Dendritic cell treated with granulocyte-macrophage colony-stimulating factor and Interleukin-4, amounts not matched to agents 40 ng/mL and 50 ng/mL, for 4 days (primary cell): ENCODE measurements around the gene TAF1B.

Experiments
- H3K27ac Mint-ChIP-seq: one replicate; pipeline ENCODE4 v1.8.0; 2022; ENCODE audit warnings: mild to moderate bottlenecking, mixed read lengths
- H3K27me3 Mint-ChIP-seq: one replicate; pipeline ENCODE4 v1.8.0; 2022; ENCODE audit warnings: mild to moderate bottlenecking, mixed read lengths
- H3K36me3 Mint-ChIP-seq: one replicate; pipeline ENCODE4 v1.8.0; 2022; ENCODE audit warnings: low read depth, mixed read lengths
- H3K4me1 Mint-ChIP-seq: one replicate; pipeline ENCODE4 v1.8.0; 2022; ENCODE audit warnings: low read depth, mixed read lengths
- H3K4me3 Mint-ChIP-seq: one replicate; pipeline ENCODE4 v1.8.0; 2022; ENCODE audit warnings: mild to moderate bottlenecking, moderate library complexity, mixed read lengths
- H3K9me3 Mint-ChIP-seq: one replicate; pipeline ENCODE4 v1.8.0; 2022; ENCODE audit warnings: mixed read lengths
- intact Hi-C: fragments of 100-400 bp; cut with micrococcal nuclease; formaldehyde crosslinking; loops from one replicate; pipeline ENCODE4 v1.15.0; 2022

Gene TAF1B

DNA sequence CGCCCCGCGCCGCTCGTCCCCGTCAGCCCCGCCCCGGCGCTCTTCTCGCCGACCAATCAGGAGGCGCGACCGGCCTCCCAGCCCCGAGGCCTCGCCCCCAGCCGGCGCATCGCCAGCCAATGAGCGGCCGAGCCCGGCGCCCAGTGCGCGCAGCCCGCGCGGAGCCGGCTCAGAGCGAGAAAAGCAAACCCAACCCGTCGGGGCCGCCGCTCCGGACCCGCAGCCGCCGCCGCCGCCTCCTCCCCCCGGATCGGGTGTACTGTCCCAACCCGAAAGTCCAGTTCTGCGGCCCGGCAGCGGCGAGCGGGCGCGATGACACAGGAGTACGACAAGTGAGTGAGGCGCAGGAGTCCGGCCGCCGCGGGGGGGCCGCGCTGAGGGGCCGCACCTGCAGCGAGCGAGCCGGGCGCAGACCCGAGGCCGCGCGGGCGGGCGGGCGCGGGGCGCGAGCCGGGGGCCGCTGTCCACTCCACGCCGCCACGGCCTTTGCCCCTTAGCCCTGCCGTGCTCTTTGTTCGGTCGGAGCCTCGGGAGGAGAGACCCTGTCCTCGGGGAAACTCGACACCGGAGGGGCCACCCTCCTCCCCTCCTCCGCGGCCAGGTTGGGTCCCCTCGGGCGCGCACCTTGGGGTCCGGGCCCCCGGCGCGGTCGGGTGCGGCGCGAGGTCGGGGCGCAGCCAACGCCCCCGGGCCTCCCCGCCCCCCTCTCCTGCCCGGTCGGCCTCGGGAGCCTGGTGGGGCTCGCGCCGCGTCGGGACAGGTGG, 108.4 kb downstream of the TAF1B start, which contains the start of gene GRHL1:
Gene GRHL1, plus strand, starts transcription at position 172 of the 764 bp plus-strand sequence. Its CDS starts 141 bp downstream, at position 313.
- Mint-ChIP-seq H3K27ac (peak within 1 kb of the TSS; percentile 58), H3K4me3 (peak within 1 kb of the TSS; percentile 93), H3K27me3 (peaks cover 70% of the 10 kb centered on the region), H3K9me3 (no peaks in the 10 kb centered on the region), H3K4me1 (peaks cover 20% of the 10 kb centered on the region), H3K36me3 (no peaks in the 10 kb centered on the region)
- intact Hi-C loops = no loop called here

DNA sequence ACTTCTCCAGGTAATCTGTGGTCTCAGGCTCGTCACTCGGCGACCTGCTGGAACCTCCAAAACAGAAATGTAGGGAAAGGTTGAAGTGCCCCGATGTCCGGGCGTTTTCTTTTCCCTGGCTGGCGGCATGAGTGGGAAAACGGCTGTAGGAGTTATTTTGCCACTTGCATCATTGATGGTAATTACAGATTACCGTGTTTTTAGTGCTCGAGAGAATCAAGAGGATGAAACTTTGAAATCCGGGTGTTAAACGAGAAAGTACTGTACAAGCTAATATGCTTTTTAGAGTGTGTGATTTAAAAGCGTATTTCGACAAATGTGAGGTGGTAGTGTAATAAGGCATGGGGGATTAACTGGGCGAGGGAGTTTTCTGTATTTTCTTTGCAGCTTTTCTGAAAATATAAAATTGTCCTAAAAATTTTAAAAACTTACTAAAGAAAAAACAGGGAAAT, 109.0 kb downstream of the TAF1B start:
- peaks cover 20% of the 10 kb centered on the region for H3K4me1 Mint-ChIP-seq
- peak overlapping the region; percentile 67 for H3K4me3 Mint-ChIP-seq
- peaks cover 71% of the 10 kb centered on the region for H3K27me3 Mint-ChIP-seq
- H3K9me3 Mint-ChIP-seq = no peaks in the 10 kb centered on the region
- intact Hi-C loops = no loop called here
- H3K36me3 Mint-ChIP-seq = no peaks in the 10 kb centered on the region
- H3K27ac Mint-ChIP-seq = no peak overlapping the region

DNA sequence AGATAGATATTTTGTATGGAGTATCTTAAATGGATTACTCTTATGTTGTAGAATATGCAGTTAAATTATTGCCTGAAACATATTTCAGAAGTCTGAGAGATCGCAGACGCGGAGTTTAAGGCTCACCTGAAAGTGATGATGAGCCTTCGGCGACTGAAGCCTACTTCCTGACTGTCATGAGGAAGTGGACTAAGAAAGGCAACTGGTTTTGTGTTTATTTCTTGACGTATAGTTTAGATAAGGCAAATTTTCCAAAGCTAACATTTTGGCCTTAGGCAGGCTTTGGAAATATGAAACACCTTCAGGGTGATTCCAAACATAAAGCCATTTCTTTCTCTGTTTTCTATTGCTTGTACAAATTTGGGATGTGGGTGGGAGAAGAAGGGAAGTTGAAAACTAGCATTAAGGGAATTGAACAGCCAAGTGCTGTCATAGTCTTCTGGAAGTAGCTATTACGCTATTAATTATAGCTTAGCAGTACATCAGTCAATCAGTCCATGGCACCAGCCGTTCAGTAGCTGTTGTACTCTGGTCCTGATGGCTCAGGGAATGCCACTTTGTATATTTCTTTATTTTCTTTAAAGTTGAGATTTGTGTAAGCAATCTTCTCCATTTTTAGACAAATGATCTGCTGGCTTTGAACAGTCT, 109.7 kb downstream of the TAF1B start:
- H3K27me3 Mint-ChIP-seq = peaks cover 72% of the 10 kb centered on the region
- intact Hi-C loops = no loop called here
- peak overlapping the region; percentile 21 for H3K4me3 Mint-ChIP-seq
- no peaks in the 10 kb centered on the region for H3K9me3 Mint-ChIP-seq
- no peaks in the 10 kb centered on the region for H3K36me3 Mint-ChIP-seq
- H3K27ac Mint-ChIP-seq = no peak overlapping the region
- H3K4me1 Mint-ChIP-seq = peaks cover 20% of the 10 kb centered on the region

DNA sequence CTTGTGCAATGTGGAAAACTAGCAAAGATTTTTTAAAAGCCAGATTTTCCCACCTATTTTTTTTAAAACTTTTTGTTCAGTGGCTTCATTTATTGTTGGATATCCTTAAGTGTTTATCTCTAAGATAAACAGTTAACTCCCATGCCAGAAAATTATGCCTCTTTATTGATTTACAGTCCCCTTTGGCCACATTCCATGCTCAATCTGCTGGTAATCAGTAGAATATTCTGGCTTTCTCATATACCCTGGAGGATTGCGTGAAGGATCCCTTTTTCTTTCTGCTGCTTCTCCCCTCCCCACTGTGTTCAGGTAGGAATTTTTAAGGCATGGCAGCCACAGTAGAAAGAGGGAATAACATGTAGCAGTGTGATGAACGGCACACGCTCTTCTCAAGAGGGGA, 110.9 kb downstream of the TAF1B start:
- Mint-ChIP-seq H3K4me1 (peaks cover 20% of the 10 kb centered on the region), H3K9me3 (no peaks in the 10 kb centered on the region), H3K27me3 (peaks cover 68% of the 10 kb centered on the region), H3K36me3 (no peaks in the 10 kb centered on the region), H3K27ac (no peak overlapping the region), H3K4me3 (no peak overlapping the region)
- intact Hi-C loops = no loop called here

DNA sequence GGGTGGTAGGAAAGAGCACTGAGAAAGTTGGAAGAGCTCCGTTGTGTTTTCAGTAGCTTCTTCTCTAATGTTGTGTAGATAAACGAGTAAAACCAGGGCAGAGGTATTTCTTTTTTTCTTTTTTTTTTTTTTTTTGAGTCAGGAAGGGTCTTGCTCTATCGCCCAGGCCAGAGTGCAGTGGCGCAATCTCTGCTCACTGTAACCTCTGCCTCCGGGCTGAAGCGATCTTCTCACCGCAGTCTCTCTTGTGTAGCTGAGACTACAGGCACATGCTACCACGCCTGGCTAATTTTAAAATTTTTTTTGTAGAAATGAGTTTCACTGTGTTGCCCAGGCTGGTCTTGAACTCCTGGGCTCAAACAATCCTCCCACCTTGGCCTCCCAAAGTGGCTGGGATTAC, 114.8 kb downstream of the TAF1B start:
- Mint-ChIP-seq H3K27me3 (peaks cover 63% of the 10 kb centered on the region), H3K36me3 (no peaks in the 10 kb centered on the region), H3K27ac (no peak overlapping the region), H3K4me3 (no peak overlapping the region), H3K9me3 (no peaks in the 10 kb centered on the region), H3K4me1 (no peaks in the 10 kb centered on the region)
- intact Hi-C loops = no loop called here

DNA sequence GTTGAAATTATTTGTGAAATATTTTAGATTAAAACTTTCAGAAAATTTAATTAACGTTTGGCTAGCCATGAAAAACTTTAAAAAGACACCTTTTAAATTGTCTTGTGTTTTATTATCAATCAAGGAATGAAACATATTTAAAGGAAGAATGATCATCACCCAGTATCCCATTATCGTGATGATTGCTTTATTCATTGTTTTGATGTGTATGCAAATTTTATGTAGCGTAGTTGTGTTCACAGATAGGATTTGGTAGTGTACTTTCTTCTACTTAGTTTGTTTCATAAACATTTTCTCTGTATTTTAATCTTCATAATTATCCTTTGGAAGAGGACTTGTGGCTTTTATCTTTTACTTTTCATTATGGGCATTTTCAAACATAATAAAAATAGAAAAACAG, 116.0 kb downstream of the TAF1B start:
- H3K4me1 Mint-ChIP-seq = no peaks in the 10 kb centered on the region

DNA sequence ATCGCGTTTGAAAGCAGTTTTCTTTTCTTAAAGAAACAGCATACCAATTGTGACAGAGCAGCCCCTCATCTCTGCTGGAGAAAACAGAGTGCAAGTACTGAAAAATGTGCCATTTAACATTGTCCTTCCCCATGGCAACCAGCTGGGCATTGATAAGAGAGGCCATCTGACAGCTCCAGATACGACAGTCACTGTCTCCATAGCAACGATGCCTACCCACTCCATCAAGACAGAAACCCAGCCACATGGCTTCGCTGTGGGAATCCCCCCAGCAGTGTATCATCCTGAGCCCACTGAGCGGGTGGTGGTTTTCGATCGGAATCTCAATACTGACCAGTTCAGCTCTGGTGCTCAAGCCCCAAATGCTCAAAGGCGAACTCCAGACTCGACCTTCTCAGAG, 117.7 kb downstream of the TAF1B start:
- H3K9me3 Mint-ChIP-seq = no peaks in the 10 kb centered on the region
- H3K27ac Mint-ChIP-seq = no peak overlapping the region
- no peak overlapping the region for H3K4me3 Mint-ChIP-seq
- peaks cover 46% of the 10 kb centered on the region for H3K27me3 Mint-ChIP-seq
- no peaks in the 10 kb centered on the region for H3K4me1 Mint-ChIP-seq
- intact Hi-C loops = no loop called here
- H3K36me3 Mint-ChIP-seq = no peaks in the 10 kb centered on the region

More for the DNA sequence above, 116.0 kb downstream of the TAF1B start:
- no peaks in the 10 kb centered on the region for H3K9me3 Mint-ChIP-seq
- H3K36me3 Mint-ChIP-seq = no peaks in the 10 kb centered on the region
- H3K4me3 Mint-ChIP-seq = no peak overlapping the region
- intact Hi-C loops = no loop called here
- H3K27me3 Mint-ChIP-seq = peaks cover 53% of the 10 kb centered on the region
- H3K27ac Mint-ChIP-seq = no peak overlapping the region

DNA sequence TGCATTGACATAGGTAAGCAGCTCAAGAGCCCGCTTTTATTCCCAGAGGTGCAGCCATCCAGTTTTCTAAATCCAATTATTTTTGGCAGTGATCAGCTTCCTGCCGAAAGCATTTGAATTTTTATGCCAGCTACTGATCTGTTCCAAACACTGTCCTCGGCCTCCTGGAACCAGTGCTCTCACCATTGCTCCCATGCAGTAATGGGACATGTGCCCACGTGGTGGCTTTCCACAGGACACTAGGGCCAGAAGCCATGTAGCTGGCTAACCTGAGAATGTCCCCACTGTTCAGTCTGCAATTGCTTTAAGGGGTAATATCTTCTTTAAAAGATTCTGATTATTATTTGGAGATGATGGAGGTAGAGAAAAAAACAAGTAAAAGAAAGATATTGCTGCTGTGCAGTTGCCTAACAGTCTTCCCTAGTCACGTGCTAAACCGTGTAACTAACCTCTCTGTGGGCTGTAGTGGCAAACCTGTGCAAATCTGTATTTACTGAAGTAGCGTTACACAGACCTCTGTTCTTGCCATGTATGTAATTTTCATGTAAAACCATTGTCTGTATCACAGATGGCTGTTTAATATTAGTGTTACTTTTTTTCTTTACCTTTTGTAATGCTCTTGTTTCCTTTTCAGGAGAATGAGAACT, 121.2 kb downstream of the TAF1B start:
- Mint-ChIP-seq H3K4me3 (no peak overlapping the region), H3K27ac (no peak overlapping the region), H3K36me3 (no peaks in the 10 kb centered on the region), H3K9me3 (no peaks in the 10 kb centered on the region), H3K4me1 (peaks cover 12% of the 10 kb centered on the region), H3K27me3 (peaks cover 28% of the 10 kb centered on the region)
- intact Hi-C loops = no loop called here

DNA sequence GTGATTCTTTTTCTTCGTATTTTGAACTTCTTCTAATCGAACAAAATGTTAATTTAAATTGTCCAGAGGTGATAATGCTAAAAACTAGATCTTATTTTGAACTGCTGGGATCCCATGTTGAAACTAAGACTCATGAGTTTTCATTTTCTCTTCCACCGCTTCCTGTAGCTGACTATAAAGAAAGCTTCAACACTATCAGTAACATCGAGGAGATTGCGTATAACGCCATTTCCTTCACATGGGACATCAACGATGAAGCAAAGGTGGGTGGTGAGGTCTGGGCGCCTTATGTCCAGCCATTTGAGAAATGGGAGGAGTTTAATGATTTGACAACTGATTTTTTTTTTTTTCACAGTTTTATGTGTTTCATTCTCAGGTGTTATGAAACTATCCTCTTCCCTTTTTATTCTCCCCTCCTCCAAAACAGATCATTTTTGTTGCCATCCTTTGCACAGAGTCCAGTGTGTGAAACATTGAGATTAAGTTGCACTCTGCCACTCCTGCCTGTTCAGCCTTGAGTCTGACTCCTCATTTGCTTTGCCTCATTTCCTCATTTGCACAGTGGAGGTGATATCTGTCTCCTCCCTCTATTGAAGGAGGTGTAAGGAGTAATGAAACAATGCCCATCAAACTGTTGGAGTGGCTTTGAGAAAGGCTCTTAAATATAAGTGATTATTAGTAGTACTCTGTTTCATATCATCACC, 122.0 kb downstream of the TAF1B start:
- intact Hi-C loops = no loop called here
- no peak overlapping the region for H3K27ac Mint-ChIP-seq

DNA sequence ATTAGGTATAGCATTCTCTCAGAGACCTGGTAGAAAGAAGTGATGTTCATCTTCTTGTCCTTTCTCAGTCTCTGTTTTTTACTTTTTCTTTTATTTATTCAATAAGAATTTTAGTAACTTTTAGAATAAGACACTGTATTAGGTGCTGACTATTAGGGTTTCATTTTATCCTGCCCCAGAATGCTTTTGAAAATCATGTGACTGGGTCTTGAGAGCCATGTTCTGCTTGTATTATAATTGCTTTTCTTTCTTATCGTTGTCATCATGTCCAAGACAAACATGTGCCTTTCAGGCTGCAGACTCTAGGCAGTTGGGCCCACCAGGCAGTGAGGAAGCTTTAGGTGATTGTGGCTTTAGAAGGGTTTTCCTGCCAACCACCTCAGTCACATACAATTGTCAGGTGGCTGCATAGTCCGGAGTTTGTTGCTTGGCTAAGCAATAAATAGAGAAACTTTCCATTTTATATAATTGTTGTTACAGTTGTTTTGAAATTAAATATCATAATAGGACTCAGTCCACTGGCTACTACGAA, 123.3 kb downstream of the TAF1B start:
- intact Hi-C loops = no loop called here
- Mint-ChIP-seq H3K27me3 (peaks cover 16% of the 10 kb centered on the region), H3K4me3 (no peak overlapping the region), H3K36me3 (no peaks in the 10 kb centered on the region), H3K9me3 (no peaks in the 10 kb centered on the region), H3K4me1 (peaks cover 12% of the 10 kb centered on the region), H3K27ac (no peak overlapping the region)

More for the DNA sequence above, 122.0 kb downstream of the TAF1B start:
- no peak overlapping the region for H3K4me3 Mint-ChIP-seq
- no peaks in the 10 kb centered on the region for H3K9me3 Mint-ChIP-seq
- H3K4me1 Mint-ChIP-seq = peaks cover 12% of the 10 kb centered on the region
- H3K27me3 Mint-ChIP-seq = peaks cover 21% of the 10 kb centered on the region
- H3K36me3 Mint-ChIP-seq = no peaks in the 10 kb centered on the region

DNA sequence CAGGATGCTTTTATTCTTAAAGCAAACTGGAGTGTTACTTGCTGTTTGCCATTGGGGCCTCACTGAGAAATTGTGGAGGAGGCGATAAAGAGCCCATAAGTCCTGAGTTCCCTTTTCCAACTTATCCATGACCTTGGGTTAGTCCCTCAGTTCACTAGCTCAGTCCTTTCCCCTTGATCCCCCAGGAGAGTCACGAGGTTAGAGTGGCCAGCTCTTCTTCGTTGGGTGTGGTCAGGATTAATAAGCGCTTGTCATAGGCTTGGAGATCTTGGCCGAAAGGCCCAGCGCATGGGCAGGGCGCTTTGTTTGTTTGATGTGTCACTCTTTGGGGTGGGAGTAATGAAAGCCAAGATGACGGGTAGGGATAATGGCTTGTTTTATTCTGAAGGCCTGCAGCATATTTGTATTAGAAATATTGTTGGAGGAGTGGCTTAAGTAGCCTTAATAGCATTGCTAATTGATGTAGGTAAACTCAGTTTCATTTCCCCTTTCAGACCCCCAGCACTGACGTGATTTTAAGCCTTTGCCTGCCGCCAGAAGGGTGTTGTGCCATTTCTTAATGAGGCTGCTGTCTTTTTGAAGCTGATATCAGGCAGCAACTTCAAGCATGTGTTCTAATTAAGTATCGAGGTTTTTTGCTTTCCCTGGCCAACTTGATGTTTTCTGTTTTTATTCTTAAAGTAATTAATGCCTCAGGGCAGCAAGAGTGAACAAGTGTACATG, 123.9 kb downstream of the TAF1B start:
- intact Hi-C loops = no loop called here
- H3K27ac Mint-ChIP-seq = no peak overlapping the region
- peaks cover 11% of the 10 kb centered on the region for H3K27me3 Mint-ChIP-seq
- H3K4me1 Mint-ChIP-seq = peaks cover 12% of the 10 kb centered on the region
- no peaks in the 10 kb centered on the region for H3K36me3 Mint-ChIP-seq
- no peaks in the 10 kb centered on the region for H3K9me3 Mint-ChIP-seq
- H3K4me3 Mint-ChIP-seq = no peak overlapping the region

DNA sequence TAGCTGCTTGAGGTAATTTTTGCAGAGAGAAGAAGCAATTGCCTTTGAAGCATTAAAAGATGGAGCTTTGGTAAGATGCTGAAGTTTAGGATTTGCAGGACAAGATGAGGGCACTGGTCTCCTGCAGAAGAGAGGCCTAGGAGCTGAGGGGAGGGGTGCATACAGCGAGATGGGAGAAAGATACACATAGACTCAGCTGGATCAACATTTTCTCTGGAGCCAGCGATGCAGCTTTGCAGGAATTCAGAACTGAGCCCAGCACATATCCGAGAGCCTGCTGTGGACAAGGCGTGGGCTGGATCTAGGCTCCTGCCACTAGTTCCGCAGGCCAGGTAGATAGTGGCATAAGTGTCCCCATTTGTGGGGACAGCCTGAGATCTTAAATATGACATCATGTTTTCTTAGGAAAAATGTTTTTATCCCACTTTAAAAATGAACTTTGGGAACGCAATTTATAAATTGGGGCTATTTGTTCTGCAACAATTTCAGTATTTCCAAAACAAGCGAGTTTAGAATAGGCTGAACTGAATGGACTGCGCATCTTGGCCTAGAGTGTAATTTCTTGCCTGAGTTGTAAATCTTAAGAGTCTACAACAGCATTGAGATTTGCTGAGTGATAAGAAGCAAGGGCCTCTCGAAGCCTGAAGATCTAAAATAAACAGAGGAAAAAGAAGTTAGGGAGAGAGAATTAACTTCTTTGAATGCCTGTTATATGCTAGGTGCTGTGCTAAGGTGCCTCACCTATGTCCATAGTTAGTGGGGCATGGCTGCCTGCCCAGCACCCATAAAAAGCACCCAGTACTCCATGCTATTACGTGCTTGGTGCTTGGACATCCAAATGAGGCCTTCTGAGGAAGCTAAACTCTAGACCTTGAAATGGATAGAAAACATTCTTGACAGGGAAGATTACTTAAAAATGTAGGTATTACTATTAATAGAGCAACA, 125.6 kb downstream of the TAF1B start:
- Mint-ChIP-seq H3K27ac (no peak overlapping the region), H3K27me3 (peaks cover 10% of the 10 kb centered on the region), H3K36me3 (no peaks in the 10 kb centered on the region), H3K4me3 (no peak overlapping the region), H3K9me3 (no peaks in the 10 kb centered on the region), H3K4me1 (peaks cover 21% of the 10 kb centered on the region)
- intact Hi-C loops = no loop called here
